Esophagus squamous epithelium (tissue), 5 donors: Measurements from ENCODE around the gene ETV3. TPM values are rescaled to one million over a fixed set of nuclear protein-coding genes. Genes with fewer than 3 reads are reported as not detected.
A peak's percentile ranks its signal among the peaks of the same experiment; 100 is the strongest.

ENCODE experiments used
- DNase-seq: peaks from one replicate; lab custom pipeline; 2025; lab: John Stamatoyannopoulos, UW
- H3K27ac ChIP-seq, 4 donors: fragments of 200-600 bp; sonication (generic); one replicate each; pipeline ENCODE4 v1.5.1; 2016 to 2019; ENCODE audit warnings: mild to moderate bottlenecking in 1 of 4
- H3K27me3 ChIP-seq, 4 donors: fragments of 200-600 bp; sonication (generic); 1 replicate in 3 of 4; 2 replicates in 1 of 4; pipeline versions ENCODE4 v1.5.1 to v1.6.0; 2017 to 2021; ENCODE audit warnings: antibody characterized with exemption in 1 of 4
- H3K36me3 ChIP-seq, 3 donors: fragments of 200-600 bp; sonication (generic); one replicate each; pipeline ENCODE4 v1.5.1; 2016 to 2019
- H3K4me1 ChIP-seq, 3 donors: fragments of 200-600 bp; sonication (generic); one replicate each; pipeline ENCODE4 v1.5.1; 2017 to 2019
- H3K4me3 ChIP-seq, 4 donors: fragments of 200-600 bp; sonication (generic); 1 replicate in 3 of 4; 2 replicates in 1 of 4; pipeline ENCODE4 v1.5.1; 2016 to 2019; ENCODE audit warnings: mild to moderate bottlenecking in 2 of 4, moderate library complexity in 1 of 4
- H3K9me3 ChIP-seq, 3 donors: fragments of 200-600 bp; sonication (generic); one replicate each; pipeline ENCODE4 v1.5.1; 2016 to 2019
- CTCF ChIP-seq, 6 experiments: fragments of 450-650 bp in 4 of 6; fragments of 200-600 bp in 2 of 6; sonication (generic) in 2 of 6; IDR thresholded peaks; one replicate each; pipeline ENCODE4 v1.5.1; 2016 to 2019; ENCODE audit warnings: antibody characterized with exemption in 6 of 6, mild to moderate bottlenecking in 4 of 6, moderate library complexity in 4 of 6
- POLR2A ChIP-seq, 4 donors: fragments of 450-650 bp; IDR thresholded peaks; one replicate each; pipeline ENCODE4 v1.6.1; 2017; ENCODE audit warnings: antibody characterized with exemption in 4 of 4, mild to moderate bottlenecking in 4 of 4, moderate library complexity in 3 of 4
- WGBS, 2 donors: methylation state at CpG; one replicate each; pipeline ENCODE4 v1.1.5; 2018; 5-methylcytosine and 5-hydroxymethylcytosine counted together
- intact Hi-C: fragments of 100-400 bp; cut with DNase I; formaldehyde crosslinking; loops from one replicate; pipeline ENCODE4 v1.15.0; 2022
- total RNA-seq, 4 donors: library from RNA; depleted of rRNA; stranded (reverse); fragments of >200 nt; gene quantifications; one replicate each; pipeline ENCODE4 v1.1.0, GENCODE V29; 2016
- donor health status: DM: yes; HTN: yes; CAD: no.

The ETV3 gene
- total RNA-seq, 4 donors from 2014 or later: 25.0 to 31.4 (median 27.3) TPM

GRCh38 chr1:157158967-157159366, 20.8 kb upstream of the ETV3 start:
- no peak for DNase-seq

DNA sequence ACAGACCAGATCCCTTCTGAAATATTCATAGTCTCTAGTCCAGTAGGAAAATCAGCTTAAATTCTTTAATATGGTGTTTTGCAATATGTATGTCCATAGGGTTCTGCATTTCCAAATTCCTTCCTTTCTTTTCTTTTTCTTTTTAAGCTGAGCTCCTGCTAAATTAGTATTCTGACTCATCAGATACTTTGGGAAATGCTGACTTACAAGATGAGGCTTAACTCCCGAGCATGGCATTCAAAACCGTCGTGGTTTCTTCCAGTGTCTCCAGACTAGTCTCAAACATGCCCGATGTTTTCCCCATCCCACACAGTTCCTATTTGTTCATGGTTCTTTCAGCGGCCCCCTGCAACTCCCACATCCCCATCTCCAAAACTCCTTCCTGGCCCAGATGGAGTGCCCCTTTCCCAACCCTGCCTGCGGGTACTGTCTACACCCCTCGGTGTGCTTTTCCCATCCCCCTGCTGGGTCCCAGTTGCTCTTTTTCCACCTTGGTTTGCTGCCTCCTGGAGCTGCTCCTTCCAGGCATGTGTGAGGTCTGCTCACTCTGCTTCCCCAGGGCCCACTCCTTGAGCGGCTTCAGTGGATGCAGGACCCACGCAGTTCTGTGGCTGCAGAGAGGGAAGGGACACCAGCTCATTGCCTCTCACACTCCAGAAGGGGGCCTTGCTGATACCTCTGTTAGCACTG, 19.5 kb upstream of the ETV3 start:
- peaks cover 0 to 7% (median 0%) of the 10 kb centered on the region in 4 donors for H3K27me3 ChIP-seq
- H3K4me3 ChIP-seq: no peak overlapping the region
- peaks cover 29 to 45% (median 39%) of the 10 kb centered on the region in 3 donors for H3K4me1 ChIP-seq
- 44 to 45% methylated on average over 9 of the region's 9 CpGs for WGBS, 2 donors
- intact Hi-C loops: loop anchor here (2.0 kb wide), 1 partner anchor 67 kb away; no protein-coding TSS in a partner anchor
- no peaks in the 10 kb centered on the region for H3K36me3 ChIP-seq
- no peak for DNase-seq
- TF ChIP-seq POLR2A (IDR thresholded peaks at IDR 0.05): no peak
- TF ChIP-seq CTCF (IDR thresholded peaks at IDR 0.05): no peak
- H3K27ac ChIP-seq: peak overlapping the region in 1 of 4 donors; percentile 35
- H3K9me3 ChIP-seq: no peaks in the 10 kb centered on the region

More at GRCh38 chr1:157158967-157159366, 20.8 kb upstream of the ETV3 start:
- intact Hi-C loops: no loop called here
- Histone ChIP-seq H3K4me1 (peaks cover 23 to 43% (median 37%) of the 10 kb centered on the region in 3 donors), H3K27me3 (peaks cover 0 to 10% (median 0%) of the 10 kb centered on the region in 4 donors), H3K9me3 (no peaks in the 10 kb centered on the region), H3K4me3 (no peak overlapping the region), H3K36me3 (no peaks in the 10 kb centered on the region), H3K27ac (no peak overlapping the region)
- WGBS, 2 donors: 58 to 67% methylated on average over 4 of the region's 4 CpGs
- TF ChIP-seq CTCF (IDR thresholded peaks at IDR 0.05) (no peak), POLR2A (IDR thresholded peaks at IDR 0.05) (no peak)

DNA sequence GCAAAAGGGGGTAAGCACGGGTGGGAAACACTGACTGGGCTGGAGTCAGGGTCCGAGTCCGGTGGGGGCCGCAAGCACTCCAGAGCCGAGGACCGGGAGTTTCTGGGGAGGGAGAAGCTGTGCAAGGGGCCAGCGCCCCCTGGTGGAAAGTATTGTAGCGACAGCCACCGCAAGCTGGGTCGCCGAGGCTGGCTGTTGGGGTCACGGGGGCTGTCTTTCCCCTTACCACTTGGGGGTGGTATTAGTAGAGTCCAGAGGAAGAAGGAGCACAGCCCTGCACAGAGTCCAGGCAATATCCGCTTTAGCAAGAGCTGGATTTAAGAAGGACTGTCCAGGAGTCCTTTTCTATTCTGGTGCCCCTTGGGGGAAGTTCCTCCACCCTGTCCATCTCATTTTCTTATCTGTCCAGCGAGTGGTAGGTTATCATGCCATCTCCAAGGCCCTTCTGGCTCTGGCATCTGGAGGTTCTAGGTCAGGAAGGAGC, 17.9 kb upstream of the ETV3 start:
- Histone ChIP-seq H3K4me1 (peaks cover 29 to 45% (median 39%) of the 10 kb centered on the region in 3 donors), H3K36me3 (no peaks in the 10 kb centered on the region), H3K9me3 (no peaks in the 10 kb centered on the region), H3K27me3 (peaks cover 0 to 7% (median 0%) of the 10 kb centered on the region in 4 donors), H3K27ac (peak overlapping the region in 2 of 4 donors; percentile 10 to 25), H3K4me3 (peak overlapping the region in 1 of 4 donors; percentile 45)
- no peak for DNase-seq
- 2 to 4% methylated on average over 6 to 7 of the region's 14 CpGs for WGBS, 2 donors
- no peak for TF ChIP-seq POLR2A (IDR thresholded peaks at IDR 0.05)
- TF ChIP-seq CTCF (IDR thresholded peaks at IDR 0.05): peak; percentile 95 to 99 (median 97)
- intact Hi-C loops: loop anchor here (2.0 kb wide), 1 partner anchor 65 kb away; no protein-coding TSS in a partner anchor

DNA sequence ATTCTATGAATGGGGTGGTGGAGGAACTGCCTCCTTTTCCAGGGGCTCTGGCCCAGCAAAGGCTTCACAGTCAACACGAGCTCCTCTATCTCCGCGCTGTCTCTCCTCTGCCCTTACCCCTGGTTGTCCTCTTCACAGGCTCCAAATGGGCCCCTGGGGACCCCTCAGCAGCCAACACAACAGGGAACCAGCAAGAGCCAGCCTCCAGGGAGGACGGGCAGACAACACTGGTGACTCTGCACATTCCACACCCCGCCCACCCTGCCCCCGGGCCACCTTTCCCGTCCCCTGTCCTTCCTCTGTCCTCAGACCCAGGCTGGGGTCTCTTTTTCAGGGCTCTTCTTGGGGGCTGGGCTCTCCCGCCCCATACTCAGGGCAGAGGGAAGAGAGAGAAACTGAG, 17.5 kb upstream of the ETV3 start:
- DNase-seq: no peak
- peak overlapping the region in 1 of 4 donors; percentile 45 for H3K4me3 ChIP-seq
- 19 to 37% methylated on average over 4 to 7 of the region's 8 CpGs for WGBS, 2 donors
- H3K9me3 ChIP-seq: no peaks in the 10 kb centered on the region
- no peak for TF ChIP-seq POLR2A (IDR thresholded peaks at IDR 0.05)
- TF ChIP-seq CTCF (IDR thresholded peaks at IDR 0.05): no peak
- H3K27ac ChIP-seq: peak overlapping the region in 3 of 4 donors; percentile 10 to 25 (median 17)
- intact Hi-C loops: loop anchor here (2.0 kb wide), 1 partner anchor 65 kb away; no protein-coding TSS in a partner anchor
- no peaks in the 10 kb centered on the region for H3K36me3 ChIP-seq
- peaks cover 29 to 45% (median 39%) of the 10 kb centered on the region in 3 donors for H3K4me1 ChIP-seq
- peaks cover 0 to 7% (median 0%) of the 10 kb centered on the region in 4 donors for H3K27me3 ChIP-seq
